GM21423 (cell line): ENCODE results near the gene CTH.
"Not testable (repeated sequence)": the region's sequence is repeated elsewhere in the genome, so short reads cannot be mapped to it uniquely, and the experiment has no call there.

Experiments
- ATAC-seq: cut with Tn5 transposase; IDR thresholded peaks from one replicate; pipeline ENCODE4 v1.9.1; 2021; ENCODE audit warnings: mild to moderate bottlenecking, moderate library complexity; ENCODE audit not compliant: unreplicated experiment

Gene CTH

DNA sequence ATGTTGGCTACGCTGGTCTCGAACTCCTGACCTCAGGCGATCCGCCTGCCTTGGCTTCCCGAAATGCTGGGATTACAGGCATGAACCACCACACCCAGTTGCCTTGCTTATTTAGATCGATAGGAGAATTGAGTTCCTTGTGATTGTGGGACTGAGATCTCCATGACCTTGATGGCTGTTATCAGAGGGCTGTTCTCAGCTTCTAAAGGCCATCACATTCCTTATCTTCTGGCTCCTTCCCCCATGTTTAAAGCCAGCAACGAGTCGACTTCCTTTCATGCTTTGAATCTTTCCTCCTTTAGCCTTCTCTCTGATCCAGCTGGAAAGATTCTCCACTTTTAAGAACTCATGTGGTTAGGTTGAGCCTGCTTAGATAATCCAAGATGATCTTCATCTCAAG is 38.0 kb downstream of the CTH start:
- no peak for ATAC-seq

DNA sequence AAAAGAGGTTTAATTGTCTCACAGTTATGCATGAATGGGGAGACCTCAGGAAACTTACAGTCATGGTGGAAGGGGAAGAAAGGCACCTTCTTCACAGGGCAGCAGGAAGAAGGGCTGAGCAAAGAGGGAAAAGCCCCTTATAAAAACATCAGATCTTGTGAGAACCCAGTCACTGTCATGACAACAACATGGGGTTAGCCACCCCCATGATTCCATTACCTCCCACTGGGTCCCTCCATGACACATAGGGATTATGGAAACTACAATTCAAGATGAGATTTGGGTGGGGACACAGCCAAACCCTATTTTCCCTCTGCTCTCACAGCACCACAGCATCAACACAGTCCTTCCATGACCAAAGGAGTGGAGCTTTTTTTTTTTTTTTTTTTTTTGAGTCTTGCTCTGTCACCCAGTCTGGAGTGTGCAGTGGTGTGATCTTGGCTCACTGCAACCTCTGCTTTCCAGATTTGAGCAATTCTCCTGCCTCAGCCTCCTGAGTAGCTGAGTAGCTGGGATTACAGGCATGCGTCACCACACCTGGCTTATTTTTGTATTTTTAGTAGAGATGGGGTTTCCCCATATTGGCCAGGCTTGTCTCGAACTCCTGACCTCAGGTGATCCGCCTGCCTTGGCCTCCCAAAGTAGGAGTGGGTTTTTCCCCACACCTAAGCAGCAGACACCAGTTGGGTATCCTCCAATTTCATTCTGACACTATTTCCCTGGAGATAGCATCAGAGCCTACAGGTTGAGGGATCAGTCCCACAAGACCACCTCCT is 41.3 kb downstream of the CTH start:
- ATAC-seq, result not testable (repeated sequence)

DNA sequence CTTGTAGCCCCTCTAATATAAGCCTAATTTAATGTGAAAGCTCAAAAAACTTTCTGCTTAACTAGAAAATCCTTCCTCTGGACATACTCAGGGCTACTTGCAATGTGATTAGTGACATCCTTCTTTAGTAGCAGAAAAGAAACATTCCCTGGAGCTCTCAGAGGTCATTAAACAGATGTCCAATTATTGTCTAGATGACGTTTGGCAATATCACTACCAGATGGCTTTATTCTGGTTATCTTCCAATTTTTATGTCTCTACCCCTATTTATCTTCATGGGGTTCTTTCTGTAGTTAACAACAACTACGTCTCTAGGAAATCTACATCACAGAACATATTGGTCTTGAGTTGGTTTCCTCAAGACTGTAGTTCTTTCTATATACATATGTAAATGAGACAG is 44.2 kb downstream of the CTH start:
- ATAC-seq, result no peak

DNA sequence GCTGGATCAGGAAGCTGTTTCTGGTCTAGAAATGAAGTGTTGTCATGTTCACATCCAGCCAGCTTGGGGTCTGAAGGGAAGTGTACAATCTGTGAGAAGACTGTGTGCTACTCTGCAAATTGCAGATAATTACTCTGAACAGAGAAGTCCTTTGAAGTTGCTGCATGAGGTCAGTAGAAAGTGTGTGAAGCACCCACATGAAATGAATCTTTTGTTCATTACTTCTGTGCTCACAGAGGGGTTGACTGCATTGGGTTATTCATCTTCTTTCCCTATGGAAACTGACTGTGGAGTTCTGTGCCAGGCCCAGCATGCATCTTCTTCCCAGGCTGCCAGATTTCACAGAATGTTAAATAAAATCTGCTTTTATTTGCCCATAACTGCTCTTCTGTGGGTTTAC is 47.1 kb downstream of the CTH start:
- no peak for ATAC-seq

DNA sequence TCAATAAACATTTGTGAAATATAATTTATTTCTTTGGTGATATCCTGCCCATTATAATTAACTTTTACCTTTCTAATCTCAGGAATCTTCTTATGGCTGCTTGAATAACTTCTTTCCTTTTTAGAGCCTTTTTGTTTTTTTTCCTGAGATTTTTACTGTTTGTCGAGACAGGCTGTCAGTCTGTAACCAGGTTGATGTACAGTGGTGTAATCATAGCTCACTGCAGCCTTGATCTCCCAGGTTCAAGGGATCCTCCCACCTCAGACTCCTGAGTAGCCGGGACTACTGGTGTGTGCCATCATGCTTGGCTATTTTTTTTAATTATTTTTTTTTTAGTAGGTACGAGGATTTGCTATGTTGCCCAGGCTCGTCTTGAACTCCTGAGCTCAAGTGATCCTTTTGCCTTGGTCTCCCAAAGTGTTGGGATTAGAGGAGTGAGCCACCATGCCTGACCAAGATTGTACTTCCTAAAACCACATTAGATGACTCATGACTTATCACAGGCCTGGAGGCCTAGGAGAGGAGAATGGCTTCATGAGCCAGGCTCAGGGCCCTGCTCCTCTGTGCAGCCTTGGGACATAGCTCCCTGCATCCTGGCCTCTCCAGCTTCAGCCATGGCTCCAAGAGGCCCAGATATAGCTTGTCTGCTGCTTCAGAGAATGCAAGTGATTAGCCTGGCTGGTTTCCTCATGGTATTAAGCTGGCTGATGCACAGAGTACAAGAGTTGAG is 48.6 kb downstream of the CTH start:
- no peak for ATAC-seq

DNA sequence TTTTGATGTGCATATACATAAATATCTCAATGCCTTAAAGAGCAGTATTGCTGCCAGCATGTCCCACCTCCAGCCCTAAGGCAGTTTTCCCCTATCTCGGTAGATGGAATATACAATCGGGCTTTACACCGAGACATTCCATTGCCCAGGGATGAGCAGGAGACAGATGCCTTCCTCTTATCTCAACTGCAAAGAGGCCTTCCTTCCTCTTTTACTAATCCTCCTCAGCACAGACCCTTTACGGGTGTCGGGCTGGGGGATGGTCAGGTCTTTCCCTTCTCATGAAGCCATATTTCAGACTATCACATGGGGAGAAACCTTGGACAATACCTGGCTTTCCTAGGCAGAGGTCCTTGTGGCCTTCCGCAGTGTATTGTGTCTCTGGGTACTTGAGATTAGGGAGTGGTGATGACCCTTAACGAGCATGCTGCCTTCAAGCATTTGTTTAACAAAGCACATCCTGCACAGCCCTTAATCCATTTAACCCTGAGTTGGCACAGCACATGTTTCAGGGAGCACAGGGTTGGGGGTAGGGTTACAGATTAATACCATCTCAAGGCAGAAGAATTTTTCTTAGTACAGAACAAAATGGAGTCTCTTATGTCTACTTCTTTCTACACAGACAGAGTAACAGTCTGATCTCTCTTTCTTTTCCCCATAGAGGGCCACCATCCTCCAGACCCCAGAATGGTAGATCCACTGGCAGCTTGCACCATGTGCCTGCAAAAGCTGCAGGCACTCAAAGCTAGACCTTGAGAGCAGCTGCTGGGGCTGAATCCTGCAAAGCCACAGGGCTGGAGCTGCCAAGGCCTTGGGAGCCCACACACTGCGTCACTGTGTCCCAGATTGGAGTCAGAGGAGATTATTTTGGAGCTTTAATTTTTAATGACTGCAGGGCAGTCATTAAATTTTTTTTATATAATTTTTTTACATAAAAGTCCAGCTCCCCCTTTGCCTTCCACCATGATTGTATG is 50.0 kb downstream of the CTH start:
- not testable (repeated sequence) for ATAC-seq

DNA sequence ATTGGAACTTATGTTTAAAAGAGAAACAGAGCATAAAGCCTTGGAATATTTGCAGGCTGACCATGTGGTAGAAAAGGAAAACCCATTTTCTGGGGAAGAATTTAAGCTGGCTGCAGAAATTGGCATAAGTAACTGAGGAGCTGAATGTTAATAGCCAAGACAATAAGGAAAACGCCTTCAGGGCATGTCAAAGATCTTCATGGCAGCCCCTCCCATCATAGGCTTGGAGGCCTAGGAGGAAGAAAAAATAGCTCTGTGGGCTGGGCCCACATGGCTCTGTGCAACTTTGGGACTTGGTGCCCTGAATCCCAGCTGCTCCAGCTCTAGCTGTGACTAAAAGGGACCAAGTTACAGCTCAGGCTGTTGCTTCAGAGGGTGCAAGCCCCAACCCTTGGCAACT is 51.5 kb downstream of the CTH start:
- no peak for ATAC-seq

DNA sequence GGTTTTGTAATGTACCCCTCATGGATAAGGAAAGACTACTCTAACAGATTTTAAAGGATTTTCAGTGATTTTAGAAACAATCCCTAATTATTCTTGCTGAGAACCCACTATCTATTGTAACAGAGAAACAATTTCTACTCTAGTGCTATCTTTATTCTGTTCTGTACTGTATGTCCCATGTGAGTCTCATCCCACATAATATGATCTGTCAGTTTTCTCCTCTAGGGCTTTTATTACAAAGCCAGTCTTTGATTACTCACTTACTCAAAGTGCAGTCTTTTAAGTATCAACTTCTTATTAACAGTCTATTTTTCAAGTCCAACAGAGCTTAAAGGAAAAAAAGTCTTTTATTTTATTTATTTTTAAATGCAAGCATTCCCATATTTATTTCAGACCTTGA is 54.8 kb downstream of the CTH start:
- no peak for ATAC-seq

DNA sequence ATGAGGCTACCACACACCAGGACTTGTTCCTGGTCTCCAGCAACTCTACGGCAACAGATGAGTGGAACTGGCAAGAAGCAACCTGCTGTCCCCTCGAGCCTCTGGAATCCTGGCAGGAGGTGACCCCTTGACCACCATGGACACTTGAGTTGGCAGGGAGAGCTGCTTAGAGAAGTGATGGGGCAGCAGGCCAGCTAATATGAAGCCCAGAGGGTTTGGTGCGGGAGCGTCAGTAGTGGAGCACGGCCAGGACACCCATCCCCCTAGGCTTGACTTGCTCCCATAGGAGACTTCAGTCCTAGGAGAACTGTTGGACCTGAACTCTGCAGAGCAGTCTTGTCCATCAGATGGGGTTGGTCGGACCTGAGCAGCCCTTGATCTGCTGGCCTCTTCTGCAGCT is 56.5 kb downstream of the CTH start:
- no peak for ATAC-seq

DNA sequence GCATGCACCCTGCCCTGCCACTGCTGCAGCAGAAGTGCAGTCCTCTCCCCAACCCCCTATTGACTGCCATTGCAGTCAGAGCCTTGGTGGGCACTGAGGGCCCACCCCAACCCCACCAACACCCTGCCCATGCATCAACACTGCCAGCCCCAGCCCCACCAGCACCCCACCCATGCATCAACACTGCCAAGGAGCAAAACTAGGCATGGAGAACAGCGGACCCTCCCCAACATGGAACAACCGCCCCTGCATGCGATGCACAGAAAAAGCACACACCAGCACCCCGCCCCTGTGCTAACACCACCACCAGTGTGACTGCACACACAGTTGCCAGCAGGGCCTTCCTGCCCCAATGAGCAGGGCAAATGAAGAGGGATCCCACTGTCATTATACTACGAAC is 57.1 kb downstream of the CTH start:
- no peak for ATAC-seq

DNA sequence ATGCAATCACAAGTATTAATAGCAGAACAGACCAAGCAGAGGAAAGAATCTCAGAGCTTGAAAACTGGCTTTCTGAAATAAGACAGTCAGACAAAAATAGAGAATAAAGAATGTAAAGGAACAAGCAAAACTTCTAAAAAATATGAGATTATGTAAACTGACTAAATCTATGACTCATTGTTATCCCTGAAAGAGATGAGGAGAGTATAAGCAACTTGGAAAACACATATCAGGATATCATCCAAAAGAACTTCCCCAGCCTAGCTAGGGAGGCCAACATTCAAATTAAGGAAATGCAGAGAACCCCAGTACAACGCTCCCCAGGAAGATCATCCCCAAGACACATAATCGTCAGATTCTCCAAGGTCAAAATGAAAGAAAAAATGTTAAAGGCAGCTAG is 58.1 kb downstream of the CTH start:
- ATAC-seq, result not testable (repeated sequence)

DNA sequence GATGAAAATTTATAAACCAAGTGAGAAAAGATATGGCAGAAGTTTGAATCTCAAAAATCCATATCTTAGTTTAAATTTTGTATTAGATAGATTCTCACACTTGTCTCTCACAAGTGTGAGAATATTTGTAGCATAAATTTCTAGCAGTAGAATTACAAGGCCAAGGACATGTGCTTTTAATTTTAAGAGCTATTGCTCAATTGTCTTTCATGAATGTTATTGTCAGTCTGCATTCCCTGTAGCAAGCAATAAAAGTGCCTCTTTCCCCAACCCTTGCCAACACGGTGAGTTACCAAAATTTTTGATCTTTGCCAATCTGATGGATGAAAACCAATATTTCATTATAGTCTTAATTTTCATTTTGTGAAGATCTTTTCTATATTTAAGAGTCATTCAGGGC is 64.0 kb downstream of the CTH start:
- no peak for ATAC-seq

DNA sequence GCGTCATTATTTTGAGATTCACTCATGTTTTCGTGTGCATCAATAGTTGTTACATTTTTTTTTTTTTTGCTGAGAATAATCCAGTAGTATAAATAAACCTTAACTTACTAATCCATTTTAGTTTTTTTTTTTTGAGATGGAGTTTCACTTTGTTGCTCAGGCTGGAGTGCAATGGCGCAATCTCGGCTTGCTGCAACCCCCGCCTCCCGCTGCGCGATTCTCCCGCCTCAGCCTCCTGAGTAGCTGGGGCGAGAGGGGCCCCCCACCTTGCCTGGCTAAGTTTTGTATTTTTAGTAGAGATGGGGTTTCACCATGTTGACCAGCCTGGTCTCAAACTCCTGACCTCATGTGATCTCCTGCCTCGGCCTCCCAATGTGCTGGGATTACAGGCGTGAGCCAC is 66.0 kb downstream of the CTH start:
- ATAC-seq, result no peak

DNA sequence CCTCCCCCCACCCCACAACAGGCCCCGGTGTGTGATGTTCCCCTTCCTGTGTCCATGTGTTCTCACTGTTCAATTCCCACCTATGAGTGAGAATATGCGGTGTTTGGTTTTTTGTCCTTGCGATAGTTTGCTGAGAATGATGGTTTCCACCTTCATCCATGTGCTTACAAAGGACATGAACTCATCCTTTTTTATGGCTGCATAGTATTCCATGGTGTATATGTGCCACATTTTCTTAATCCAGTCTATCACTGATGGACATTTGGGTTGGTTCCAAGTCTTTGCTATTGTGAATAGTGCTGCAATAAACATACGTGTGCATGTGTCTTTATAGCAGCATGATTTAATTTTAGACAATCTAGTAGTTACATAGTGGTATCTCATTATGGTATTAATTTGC is 66.8 kb downstream of the CTH start:
- ATAC-seq, result not testable (repeated sequence)

DNA sequence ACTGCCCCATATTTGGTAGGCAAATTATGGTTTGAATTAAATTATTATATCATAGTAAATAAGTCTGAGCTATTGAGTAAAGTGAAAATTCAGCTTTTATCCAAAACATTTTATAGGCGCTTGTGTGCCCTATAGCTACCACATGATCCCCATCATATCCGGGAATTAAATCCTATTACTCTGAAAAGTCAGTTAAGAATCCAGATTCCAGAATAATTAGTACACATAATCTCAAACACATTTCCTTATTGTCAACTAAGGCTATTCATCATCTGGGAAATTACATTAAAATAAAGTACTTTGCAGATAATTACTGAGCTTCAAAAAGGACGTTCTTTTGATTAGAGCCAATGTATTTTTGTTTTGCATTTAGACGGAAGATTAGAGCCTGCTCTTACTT is 72.3 kb downstream of the CTH start:
- ATAC-seq, result no peak

DNA sequence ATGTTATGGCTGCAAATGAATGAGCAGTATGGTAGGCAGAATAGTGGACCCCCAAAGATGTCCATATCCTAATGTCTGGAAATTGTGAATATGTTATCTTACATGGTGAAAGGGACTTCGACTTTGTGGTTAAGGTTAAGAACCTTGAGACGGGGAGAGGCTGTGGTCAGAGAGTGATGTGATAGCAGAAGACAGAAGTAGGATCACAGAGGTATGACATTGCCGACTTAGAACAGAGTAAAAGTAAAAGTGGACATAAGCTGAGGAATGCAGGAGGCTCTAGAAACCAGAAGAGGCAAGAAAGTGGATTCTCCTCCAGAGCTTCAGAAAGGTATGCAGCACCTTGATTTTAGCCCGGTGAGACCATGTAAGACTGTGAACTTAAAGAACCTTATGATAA is 74.6 kb downstream of the CTH start:
- ATAC-seq, result no peak

DNA sequence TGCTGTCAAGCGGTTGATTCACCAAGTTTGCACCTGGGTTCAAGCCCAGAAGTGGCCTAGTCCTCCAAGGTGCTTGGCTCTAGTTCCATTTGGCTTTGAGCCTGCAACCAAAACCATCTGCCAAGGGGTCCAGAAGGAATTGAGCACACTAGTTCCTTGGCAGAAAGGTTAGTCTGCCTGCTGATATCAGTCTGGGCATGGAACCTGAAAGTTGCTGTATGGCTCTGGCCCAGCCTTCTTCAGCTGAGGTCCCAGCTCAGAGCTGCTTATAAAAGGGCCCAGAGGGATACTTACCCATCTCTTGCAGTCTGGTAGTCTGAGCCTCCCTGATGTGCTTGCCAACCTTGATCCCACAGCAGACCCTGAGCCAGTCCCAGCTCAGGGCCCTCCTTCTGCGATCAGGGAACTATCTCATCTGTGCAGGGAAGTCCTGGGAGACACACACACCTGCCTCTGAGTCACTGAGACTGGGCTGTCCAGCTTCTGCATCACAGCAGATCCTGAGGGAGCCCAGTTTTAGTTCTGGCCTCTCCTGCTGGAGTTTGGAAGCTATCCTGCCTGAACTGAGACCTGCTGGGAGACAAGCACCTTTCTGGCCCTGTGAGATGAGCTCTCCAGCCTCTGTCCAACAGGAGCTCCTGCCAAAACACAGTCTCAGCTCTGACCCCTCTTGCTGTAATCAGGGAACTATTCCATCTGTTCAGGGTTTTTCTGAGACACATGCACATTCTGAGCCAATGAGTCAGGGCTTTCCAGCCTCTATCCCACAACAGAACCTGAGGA is 75.8 kb downstream of the CTH start:
- ATAC-seq, result no peak

DNA sequence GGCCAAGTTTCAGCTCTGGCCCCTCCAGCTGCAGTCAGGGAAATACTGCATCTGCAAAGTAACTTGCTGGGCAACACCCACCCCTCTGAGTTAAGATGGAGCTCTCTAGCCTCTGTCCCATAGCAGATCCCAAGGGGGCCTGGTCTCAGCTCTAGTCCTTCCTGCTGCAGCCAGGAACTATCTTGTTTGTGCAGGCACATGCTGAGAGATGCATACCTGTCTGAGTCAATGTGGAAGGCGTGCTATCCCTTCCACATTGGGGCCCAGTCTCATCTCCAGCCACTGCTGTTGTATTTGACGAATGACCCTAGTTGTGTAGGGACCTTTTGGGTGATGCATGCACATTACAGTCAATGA is 76.4 kb downstream of the CTH start:
- ATAC-seq, result no peak

DNA sequence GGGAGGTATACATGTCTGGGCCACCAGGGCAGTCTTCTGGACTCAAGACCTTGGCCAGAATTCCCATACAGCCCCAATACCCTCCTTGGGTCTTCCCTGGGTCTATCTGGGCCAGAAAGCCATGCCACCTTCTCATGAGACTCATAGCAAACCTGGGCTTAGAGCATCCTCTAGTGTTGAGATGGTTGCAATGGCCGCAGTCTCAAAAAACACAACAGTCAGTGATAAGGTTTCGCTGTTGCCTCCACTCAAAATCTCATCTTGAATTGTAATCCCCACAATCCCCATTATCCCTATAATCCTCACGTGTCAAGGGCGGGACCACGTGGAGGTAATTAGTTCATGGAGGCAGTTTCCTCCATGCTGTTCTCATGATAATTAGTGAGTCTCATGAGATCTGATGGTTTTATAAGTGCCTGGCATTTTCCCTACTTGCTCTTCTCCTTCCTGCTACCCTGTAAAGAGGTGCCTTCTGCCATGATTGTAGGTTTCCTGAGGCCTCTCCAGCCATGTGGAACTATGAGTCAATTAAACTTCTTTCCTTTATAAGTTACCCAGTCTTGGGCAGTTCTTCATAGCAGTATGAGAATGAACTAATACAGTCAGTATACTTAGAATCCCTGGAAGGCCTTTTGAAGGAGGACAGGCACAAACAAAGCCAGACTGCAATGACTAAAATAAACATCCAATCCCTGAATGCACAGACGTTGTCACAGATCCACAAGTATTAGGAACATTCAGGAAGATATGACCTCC is 77.0 kb downstream of the CTH start:
- ATAC-seq, result peak; percentile 59
